ENCODE data around the gene DMGDH. TPM values are rescaled to one million over a fixed set of nuclear protein-coding genes. Genes with fewer than 3 reads are reported as not detected.

DMGDH gene
- total RNA-seq, 1 donor from 2014 or later = not detected

- intact Hi-C loops (cut with micrococcal nuclease) = loop anchor here (1.0 to 5.0 kb wide), 4 partner anchors 89 to 643 kb away; no protein-coding TSS in a partner anchor
- ATAC-seq (ENCODE audit: low read depth) (peak; percentile 42), DNase-seq (no peak)
- Mint-ChIP-seq H3K9me3 (no peaks in the 10 kb centered on the region), H3K27ac (no peak overlapping the region), H3K4me3 (no peak overlapping the region), H3K27me3 (peaks cover 57% of the 10 kb centered on the region), H3K4me1 (no peaks in the 10 kb centered on the region), H3K36me3 (ENCODE audit: low read depth) (no peaks in the 10 kb centered on the region)
- CTCF ChIA-PET = interaction anchor here (1.3 kb wide), 1 partner anchor 89 kb away, joined by 6 read pairs; no protein-coding TSS in a partner anchor
- TF ChIP-seq CTCF (IDR thresholded peaks at IDR 0.05) = no peak
- POLR2A ChIA-PET = no interaction called here
Observed at GRCh38 chr5:79109527-79110492, 40.3 kb upstream of the DMGDH start.

GRCh38 chr5:79108792-79109191 lies 39.3 kb upstream of the DMGDH start:
- H3K36me3 Mint-ChIP-seq (ENCODE audit: low read depth) = no peaks in the 10 kb centered on the region
- intact Hi-C loops (cut with micrococcal nuclease) = no loop called here
- POLR2A ChIA-PET = no interaction called here

GRCh38 chr5:79108086-79108485 lies 38.6 kb upstream of the DMGDH start:
- Mint-ChIP-seq H3K36me3 (ENCODE audit: low read depth) (no peaks in the 10 kb centered on the region), H3K4me3 (no peak overlapping the region), H3K27ac (no peak overlapping the region), H3K4me1 (no peaks in the 10 kb centered on the region), H3K27me3 (peaks cover 57% of the 10 kb centered on the region), H3K9me3 (no peaks in the 10 kb centered on the region)
- POLR2A ChIA-PET = no interaction called here
- TF ChIP-seq CTCF (IDR thresholded peaks at IDR 0.05) = no peak
- CTCF ChIA-PET = no interaction called here
- intact Hi-C loops (cut with micrococcal nuclease) = no loop called here
- DNase-seq = no peak
- no peak for ATAC-seq (ENCODE audit: low read depth)

More at GRCh38 chr5:79108792-79109191, 39.3 kb upstream of the DMGDH start:
- H3K27me3 Mint-ChIP-seq = peaks cover 55% of the 10 kb centered on the region
- DNase-seq (no peak), ATAC-seq (ENCODE audit: low read depth) (no peak)
- no peak for TF ChIP-seq CTCF (IDR thresholded peaks at IDR 0.05)
- H3K4me1 Mint-ChIP-seq = no peaks in the 10 kb centered on the region
- no peak overlapping the region for H3K27ac Mint-ChIP-seq
- H3K4me3 Mint-ChIP-seq = no peak overlapping the region
- no peaks in the 10 kb centered on the region for H3K9me3 Mint-ChIP-seq
- CTCF ChIA-PET = interaction anchor here (1.3 kb wide), 1 partner anchor 88 kb away, joined by 6 read pairs; no protein-coding TSS in a partner anchor

DNA sequence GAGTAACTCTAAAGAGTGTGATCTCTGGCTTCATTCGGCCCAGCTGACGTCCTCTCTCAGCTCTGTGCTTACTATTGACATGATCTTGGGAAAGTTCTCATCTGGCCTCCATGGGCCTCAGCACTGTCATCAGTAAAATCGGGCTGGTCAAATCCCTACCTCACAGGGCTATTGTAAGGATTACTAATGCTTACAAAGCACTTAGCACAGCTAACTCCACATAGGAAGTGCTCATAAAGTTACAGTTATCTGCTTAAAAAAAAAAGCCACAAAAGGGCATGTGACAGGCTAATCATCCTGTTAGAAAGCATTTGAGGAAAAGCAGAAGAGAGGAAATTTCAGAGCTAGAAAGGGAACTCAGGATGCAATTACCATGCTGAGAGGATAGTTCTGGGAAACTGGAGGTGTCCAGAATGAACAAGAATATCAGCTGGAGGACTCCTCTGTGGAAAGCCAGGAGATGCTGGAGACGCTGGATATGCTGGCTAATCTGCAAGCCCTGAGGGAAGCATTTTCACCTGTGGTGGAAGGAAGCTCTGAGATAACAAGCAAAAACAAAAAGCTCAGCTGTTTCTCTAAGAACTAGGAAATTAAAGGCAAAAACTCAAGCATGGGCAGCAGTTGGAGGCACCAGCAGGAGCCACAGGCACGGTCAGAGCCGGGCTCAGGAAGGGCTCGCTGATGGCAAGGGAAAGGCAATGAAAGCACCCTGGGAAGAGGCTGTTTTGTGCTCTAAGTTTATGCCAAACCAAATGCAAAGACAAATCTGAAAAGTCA lies 37.7 kb upstream of the DMGDH start:
- ChIA-PET POLR2A (no interaction called here), CTCF (no interaction called here)
- DNase-seq (no peak), ATAC-seq (ENCODE audit: low read depth) (no peak)
- Mint-ChIP-seq H3K4me1 (no peaks in the 10 kb centered on the region), H3K27me3 (peaks cover 53% of the 10 kb centered on the region), H3K36me3 (ENCODE audit: low read depth) (no peaks in the 10 kb centered on the region), H3K27ac (no peak overlapping the region), H3K4me3 (no peak overlapping the region), H3K9me3 (no peaks in the 10 kb centered on the region)
- TF ChIP-seq CTCF (IDR thresholded peaks at IDR 0.05) = no peak
- intact Hi-C loops (cut with micrococcal nuclease) = no loop called here

GRCh38 chr5:79105868-79106267 lies 36.4 kb upstream of the DMGDH start:
- ChIA-PET CTCF (interaction anchor here (0.7 kb wide), 1 partner anchor 23 kb away, joined by 3 read pairs; no protein-coding TSS in a partner anchor), POLR2A (no interaction called here)
- Mint-ChIP-seq H3K36me3 (ENCODE audit: low read depth) (no peaks in the 10 kb centered on the region), H3K27me3 (peaks cover 47% of the 10 kb centered on the region), H3K4me1 (no peaks in the 10 kb centered on the region), H3K27ac (no peak overlapping the region), H3K4me3 (no peak overlapping the region), H3K9me3 (no peaks in the 10 kb centered on the region)
- intact Hi-C loops (cut with micrococcal nuclease) = no loop called here
- DNase-seq = no peak
- no peak for ATAC-seq (ENCODE audit: low read depth)
- TF ChIP-seq CTCF (IDR thresholded peaks at IDR 0.05) = no peak
